ENCODE data around the gene CHRNE.
A peak's percentile ranks its signal among the peaks of the same experiment; 100 is the strongest.

Gene CHRNE

GRCh38 chr17:4937553-4937952 is 34.7 kb upstream of the CHRNE start:
- H3K4me1 ChIP-seq (ENCODE audit: insufficient read depth, low read length, poor library complexity, severe bottlenecking): peaks cover 66% of the 10 kb centered on the region

GRCh38 chr17:4936436-4936835 is 33.5 kb upstream of the CHRNE start:
- Histone ChIP-seq H2AFZ (ENCODE audit: low read length) (no peak overlapping the region), H3K9me3 (ENCODE audit: insufficient read depth, low read depth, low read length) (no peaks in the 10 kb centered on the region), H3K36me3 (ENCODE audit: insufficient read depth, low read length) (no peaks in the 10 kb centered on the region), H3K9me2 (replicated peaks; ENCODE audit: low read depth, low read length) (no peaks in the 10 kb centered on the region), H3F3A (ENCODE audit: low read depth) (peaks cover 12% of the 10 kb centered on the region), H4K20me1 (ENCODE audit: insufficient read depth, low read length, poor library complexity, severe bottlenecking) (peaks cover 13% of the 10 kb centered on the region), H3K79me2 (ENCODE audit: insufficient read depth, low read length) (peaks cover 42% of the 10 kb centered on the region), H3K27me3 (ENCODE audit: insufficient read depth, low read length, poor library complexity, severe bottlenecking) (no peaks in the 10 kb centered on the region), H3K9ac (ENCODE audit: low read depth, low read length, poor library complexity, severe bottlenecking) (peak overlapping the region; percentile 52), H3K4me3 (ENCODE audit: low read length, poor library complexity, severe bottlenecking) (no peak overlapping the region), H3K4me1 (ENCODE audit: insufficient read depth, low read length, poor library complexity, severe bottlenecking) (peaks cover 55% of the 10 kb centered on the region), H3K4me2 (ENCODE audit: low read depth, low read length, poor library complexity, severe bottlenecking) (peak overlapping the region; percentile 3)
- TF ChIP-seq CTCF (conservative IDR thresholded peaks at IDR 0.05; ENCODE audit: low read length) (no peak), EZH2phosphoT487 (IDR thresholded peaks at IDR 0.05; ENCODE audit: borderline replicate concordance) (no peak)

More at GRCh38 chr17:4937553-4937952, 34.7 kb upstream of the CHRNE start:
- TF ChIP-seq CTCF (conservative IDR thresholded peaks at IDR 0.05; ENCODE audit: low read length) (no peak), EZH2phosphoT487 (IDR thresholded peaks at IDR 0.05; ENCODE audit: borderline replicate concordance) (no peak)
- peaks cover 5% of the 10 kb centered on the region; the same call in 1 of the 2 replicates for H3K36me3 ChIP-seq (ENCODE audit: insufficient read depth, low read length)
- peaks cover 53% of the 10 kb centered on the region for H3K79me2 ChIP-seq (ENCODE audit: insufficient read depth, low read length)
- peak overlapping the region; percentile 99 for H3K9ac ChIP-seq (ENCODE audit: low read depth, low read length, poor library complexity, severe bottlenecking)
- H3K9me2 ChIP-seq (replicated peaks; ENCODE audit: low read depth, low read length): no peaks in the 10 kb centered on the region
- peaks cover 12% of the 10 kb centered on the region for H3F3A ChIP-seq (ENCODE audit: low read depth)
- H3K4me3 ChIP-seq (ENCODE audit: low read length, poor library complexity, severe bottlenecking): no peak overlapping the region
- no peak overlapping the region for H2AFZ ChIP-seq (ENCODE audit: low read length)
- H3K27me3 ChIP-seq (ENCODE audit: insufficient read depth, low read length, poor library complexity, severe bottlenecking): no peaks in the 10 kb centered on the region
- H3K4me2 ChIP-seq (ENCODE audit: low read depth, low read length, poor library complexity, severe bottlenecking): peak overlapping the region; percentile 3
- no peaks in the 10 kb centered on the region for H3K9me3 ChIP-seq (ENCODE audit: insufficient read depth, low read depth, low read length)
- peaks cover 24% of the 10 kb centered on the region for H4K20me1 ChIP-seq (ENCODE audit: insufficient read depth, low read length, poor library complexity, severe bottlenecking)

DNA sequence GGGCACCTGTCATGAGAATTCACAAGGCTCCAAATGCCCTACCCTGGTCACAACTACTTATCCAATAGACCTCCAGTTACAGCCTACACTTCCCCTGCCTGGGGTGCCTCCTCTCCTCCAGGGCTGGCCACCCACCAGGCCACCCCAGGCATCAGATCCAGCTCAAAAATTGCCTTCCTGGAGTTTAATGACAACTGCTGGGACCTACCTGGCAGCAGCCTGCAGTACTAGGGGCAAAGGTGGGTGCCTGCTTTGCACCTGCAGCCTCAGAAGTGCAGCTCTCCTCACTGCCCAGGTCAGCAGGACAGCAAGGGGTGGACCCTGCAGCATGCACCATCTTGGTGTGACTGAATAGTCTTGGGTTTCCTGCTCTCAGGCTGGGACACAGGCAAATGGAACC is 32.8 kb upstream of the CHRNE start:
- H3K79me2 ChIP-seq (ENCODE audit: insufficient read depth, low read length): peaks cover 34% of the 10 kb centered on the region
- H3K9ac ChIP-seq (ENCODE audit: low read depth, low read length, poor library complexity, severe bottlenecking): no peak overlapping the region
- no peak overlapping the region for H3K4me2 ChIP-seq (ENCODE audit: low read depth, low read length, poor library complexity, severe bottlenecking)
- no peaks in the 10 kb centered on the region for H3K9me2 ChIP-seq (replicated peaks; ENCODE audit: low read depth, low read length)
- no peaks in the 10 kb centered on the region for H3K36me3 ChIP-seq (ENCODE audit: insufficient read depth, low read length)
- H4K20me1 ChIP-seq (ENCODE audit: insufficient read depth, low read length, poor library complexity, severe bottlenecking): peaks cover 5% of the 10 kb centered on the region
- H2AFZ ChIP-seq (ENCODE audit: low read length): no peak overlapping the region
- H3K27me3 ChIP-seq (ENCODE audit: insufficient read depth, low read length, poor library complexity, severe bottlenecking): no peaks in the 10 kb centered on the region
- peaks cover 47% of the 10 kb centered on the region for H3K4me1 ChIP-seq (ENCODE audit: insufficient read depth, low read length, poor library complexity, severe bottlenecking)
- H3K9me3 ChIP-seq (ENCODE audit: insufficient read depth, low read depth, low read length): no peaks in the 10 kb centered on the region
- no peak overlapping the region for H3K4me3 ChIP-seq (ENCODE audit: low read length, poor library complexity, severe bottlenecking)
- peaks cover 10% of the 10 kb centered on the region for H3F3A ChIP-seq (ENCODE audit: low read depth)
- no peak for TF ChIP-seq EZH2phosphoT487 (IDR thresholded peaks at IDR 0.05; ENCODE audit: borderline replicate concordance)
- no peak for TF ChIP-seq CTCF (conservative IDR thresholded peaks at IDR 0.05; ENCODE audit: low read length)
